A673 (cell line): Measurements from ENCODE around the gene CCNY.

Experiments
- CTCF ChIP-seq: fragments of 300-800, 200-600 bp; sonication (generic); conservative IDR thresholded peaks from 2 replicates; pipeline ENCODE4 v1.5.1; 2017; ENCODE audit warnings: low read depth, mild to moderate bottlenecking, antibody characterized with exemption, low read length, moderate library complexity, mixed read lengths
- EZH2 ChIP-seq: fragments of 200-600 bp; sonication (generic); IDR thresholded peaks from 2 replicates; pipeline ENCODE4 v1.6.1; 2017; ENCODE audit warnings: borderline replicate concordance, low read depth, mild to moderate bottlenecking, mixed read lengths, antibody characterized with exemption, low read length; ENCODE audit not compliant: poor library complexity, severe bottlenecking

GRCh38 chr10:35506741-35507140 is 170.4 kb downstream of the CCNY start:
- TF ChIP-seq CTCF (no peak), EZH2 (no peak)
